HG03175 (cell line): ENCODE results near the gene B3GALNT2.
"Not testable (repeated sequence)": the region's sequence is repeated elsewhere in the genome, so short reads cannot be mapped to it uniquely, and the experiment has no call there.

Source experiments
- ATAC-seq: cut with Tn5 transposase; IDR thresholded peaks from one replicate; pipeline ENCODE4 v1.9.1; 2021; ENCODE audit warnings: mild to moderate bottlenecking, moderate library complexity; ENCODE audit not compliant: unreplicated experiment

The B3GALNT2 gene

DNA sequence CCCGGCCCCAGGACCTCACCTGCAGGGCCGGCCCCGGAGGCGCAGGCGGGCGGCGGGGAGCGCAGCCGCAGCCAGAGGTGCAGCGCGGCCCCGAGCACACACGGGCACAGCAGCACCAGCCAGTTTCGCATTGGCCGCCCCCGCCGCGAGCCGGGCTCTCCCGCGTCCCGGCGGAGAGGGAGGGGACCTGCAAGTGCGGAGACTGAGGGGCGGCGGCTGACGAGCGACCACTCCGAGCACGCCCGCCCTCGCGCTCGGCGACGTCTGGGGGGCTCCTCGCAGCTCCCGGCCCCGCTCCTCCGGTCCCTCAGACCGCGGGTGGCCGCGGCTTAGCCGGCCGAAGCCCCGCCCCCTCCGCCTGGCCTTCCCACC lies at the start of gene B3GALNT2:
Gene B3GALNT2, minus strand, starts transcription at position 331 of the 372 bp plus-strand sequence. Its CDS starts 200 bp downstream, at position 131.
- peak; percentile 46 for ATAC-seq

DNA sequence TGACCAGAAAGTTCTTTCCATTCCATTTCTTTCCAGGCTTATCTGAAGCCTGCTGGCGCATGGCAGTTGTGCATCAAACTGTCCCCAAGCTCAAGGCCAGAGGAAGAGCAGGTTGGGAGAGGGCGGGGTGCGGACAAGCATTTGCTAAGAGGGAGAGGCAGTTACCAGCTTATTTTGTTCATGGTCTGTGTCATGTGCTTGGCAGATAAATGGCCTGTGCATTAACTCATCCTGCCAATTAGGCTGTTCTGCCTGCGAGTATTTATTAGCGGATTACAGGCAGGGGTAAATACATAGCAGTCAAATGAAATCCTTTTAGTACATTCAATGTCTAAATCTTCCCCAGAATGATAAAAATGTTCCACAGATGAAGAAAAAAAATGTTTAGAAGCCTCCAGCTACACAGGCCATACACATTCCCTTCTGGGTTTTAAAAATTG lies 48.9 kb upstream of the B3GALNT2 start:
- ATAC-seq, result no peak

DNA sequence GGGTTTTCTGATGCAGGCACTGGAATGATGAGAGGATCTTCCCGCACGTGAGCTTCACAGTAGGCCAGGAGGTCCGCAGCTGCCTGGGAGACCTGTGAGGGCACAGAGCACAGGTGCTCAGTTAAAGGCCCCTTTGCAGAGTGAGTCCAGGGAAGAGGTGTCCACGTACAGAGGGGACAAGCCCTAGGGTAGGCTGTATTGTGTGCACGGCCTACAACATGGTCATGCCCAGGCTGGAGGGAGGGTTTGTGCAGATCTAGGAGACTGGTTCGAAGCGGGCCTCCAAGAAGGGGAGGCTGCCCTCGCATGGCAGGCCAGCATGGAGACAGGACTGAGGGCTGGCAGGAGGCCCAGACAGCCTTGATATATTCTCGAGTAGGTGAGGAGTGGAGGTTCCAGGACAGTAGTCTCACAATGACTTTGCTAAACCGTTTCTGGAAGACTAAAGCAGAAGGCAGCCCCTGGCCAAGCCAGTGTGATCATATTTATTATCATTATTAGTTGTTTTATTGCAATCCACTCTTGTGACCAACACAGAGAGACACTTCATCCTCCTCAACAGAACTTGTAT lies 48.0 kb upstream of the B3GALNT2 start:
- ATAC-seq, result no peak

- ATAC-seq, result no peak
Measured at GRCh38 chr1:235549351-235550139, 45.3 kb upstream of the B3GALNT2 start.

DNA sequence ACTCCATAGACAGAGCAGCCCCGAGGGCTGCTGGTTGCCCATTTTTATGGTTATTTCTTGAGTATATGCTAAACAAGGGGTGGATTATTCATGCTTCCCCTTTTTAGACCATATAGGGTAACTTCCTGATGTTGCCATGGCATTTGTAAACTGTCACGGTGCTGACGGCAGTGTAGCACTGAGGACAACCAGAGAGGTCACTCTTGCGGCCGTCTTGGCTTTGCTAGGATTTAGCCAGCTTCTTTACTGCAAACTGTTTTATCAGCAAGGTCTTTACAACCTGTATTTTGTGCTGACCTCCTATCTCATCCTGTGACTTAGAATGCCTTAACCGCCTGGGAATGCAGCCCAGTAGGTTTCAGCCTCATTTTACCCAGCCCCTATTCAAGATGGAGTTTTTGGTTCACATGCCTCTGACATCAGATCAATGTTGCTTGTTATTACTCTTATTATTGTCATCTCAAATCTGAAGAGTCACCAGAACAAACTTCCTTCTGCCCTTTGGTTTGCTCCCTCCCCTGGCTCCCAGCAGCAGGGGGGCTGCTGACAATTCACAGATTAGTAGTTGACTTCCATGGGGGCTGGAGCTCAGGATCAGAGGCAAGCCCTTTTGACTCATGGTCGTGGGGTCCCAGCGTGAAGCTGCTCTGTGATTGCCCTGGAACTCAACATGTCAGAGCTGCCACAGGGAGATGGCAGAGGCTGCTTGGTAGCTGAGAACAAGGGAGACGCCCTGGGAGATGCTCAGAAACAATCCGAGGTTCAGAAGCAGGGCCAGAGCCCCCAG lies 42.3 kb upstream of the B3GALNT2 start:
- not testable (repeated sequence) for ATAC-seq

GRCh38 chr1:235545292-235545930 lies 41.2 kb upstream of the B3GALNT2 start:
- no peak for ATAC-seq

DNA sequence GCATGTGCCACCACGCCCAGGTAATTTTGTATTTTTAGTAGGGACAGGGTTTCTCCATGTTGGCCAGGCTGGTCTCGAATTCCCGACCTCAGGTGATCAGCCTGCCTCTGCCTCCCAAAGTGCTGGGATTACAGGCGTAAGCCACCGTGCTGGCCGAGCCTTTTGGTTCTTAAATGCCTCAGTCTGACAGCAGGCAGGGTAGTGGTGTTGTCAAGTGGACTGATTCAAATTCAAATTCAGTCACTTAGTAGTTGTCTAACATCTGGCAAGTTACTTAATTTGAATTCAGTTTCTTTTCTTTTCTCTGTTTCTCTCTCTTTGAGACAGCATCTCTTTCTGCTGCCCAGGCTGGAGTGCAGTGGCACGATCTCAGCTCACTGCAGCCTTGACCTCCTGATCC lies 38.6 kb upstream of the B3GALNT2 start:
- not testable (repeated sequence) for ATAC-seq

GRCh38 chr1:235533476-235534168 lies 29.4 kb upstream of the B3GALNT2 start:
- ATAC-seq, result no peak

GRCh38 chr1:235532360-235532759 lies 28.1 kb upstream of the B3GALNT2 start:
- no peak for ATAC-seq

GRCh38 chr1:235527196-235527814 lies 23.1 kb upstream of the B3GALNT2 start:
- ATAC-seq, result no peak

- no peak for ATAC-seq
Measured at GRCh38 chr1:235525314-235525713, 21.1 kb upstream of the B3GALNT2 start.

DNA sequence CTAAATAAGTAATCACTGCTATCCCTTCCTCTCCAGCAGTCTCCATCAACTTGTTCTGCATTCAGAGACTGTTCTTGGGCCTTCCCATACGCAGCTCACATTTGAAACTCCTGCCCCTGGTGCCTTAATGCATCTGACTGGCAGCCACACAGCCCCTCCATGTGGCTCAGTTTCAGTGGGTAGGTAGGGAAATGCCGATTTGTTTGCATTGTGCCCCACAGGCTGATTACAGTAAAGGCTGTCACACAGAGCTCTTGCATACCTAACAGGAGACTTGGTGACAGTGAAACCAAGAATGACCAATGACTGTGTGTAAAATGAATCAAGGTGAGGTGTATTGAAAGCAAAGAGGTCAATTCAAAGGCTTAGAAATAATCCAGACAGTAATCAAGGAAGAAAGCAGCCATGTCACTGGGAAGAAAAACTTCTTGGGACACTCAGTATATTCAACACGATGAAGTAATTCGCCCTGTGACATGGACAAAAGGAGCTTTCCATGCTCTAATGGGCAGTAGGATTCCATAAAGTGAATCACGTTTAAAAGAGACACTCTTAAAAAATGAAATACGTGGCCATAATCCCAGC lies 12.7 kb upstream of the B3GALNT2 start:
- ATAC-seq, result no peak

- ATAC-seq, result no peak
Measured at GRCh38 chr1:235515844-235516512, 11.7 kb upstream of the B3GALNT2 start.

GRCh38 chr1:235513495-235514366 lies 9.5 kb upstream of the B3GALNT2 start:
- ATAC-seq, result peak; percentile 42

GRCh38 chr1:235511470-235512240 lies 7.4 kb upstream of the B3GALNT2 start:
- no peak for ATAC-seq

- no peak for ATAC-seq
Measured at GRCh38 chr1:235510823-235511222, 6.6 kb upstream of the B3GALNT2 start.

DNA sequence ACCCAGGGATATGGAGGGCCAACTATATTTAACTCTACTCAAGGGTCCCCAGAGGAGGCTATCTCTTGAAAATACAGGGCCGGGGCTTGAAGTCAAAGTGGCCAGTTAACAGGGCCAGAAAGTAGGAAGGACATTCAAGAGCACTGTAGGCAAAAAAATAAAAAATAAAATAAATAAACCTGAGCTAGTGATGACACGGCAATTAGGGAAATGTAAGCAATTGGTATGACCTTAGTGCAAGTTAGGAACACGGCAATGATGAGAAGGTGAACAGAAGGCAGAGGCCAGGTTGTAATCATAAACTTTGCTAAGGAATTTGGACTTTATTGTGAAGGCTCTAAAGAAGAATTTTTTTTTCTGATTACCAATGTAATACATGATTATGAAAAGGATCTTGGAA lies 3.4 kb upstream of the B3GALNT2 start:
- ATAC-seq, result no peak
